ENCODE data around the gene EPC2.

DNA sequence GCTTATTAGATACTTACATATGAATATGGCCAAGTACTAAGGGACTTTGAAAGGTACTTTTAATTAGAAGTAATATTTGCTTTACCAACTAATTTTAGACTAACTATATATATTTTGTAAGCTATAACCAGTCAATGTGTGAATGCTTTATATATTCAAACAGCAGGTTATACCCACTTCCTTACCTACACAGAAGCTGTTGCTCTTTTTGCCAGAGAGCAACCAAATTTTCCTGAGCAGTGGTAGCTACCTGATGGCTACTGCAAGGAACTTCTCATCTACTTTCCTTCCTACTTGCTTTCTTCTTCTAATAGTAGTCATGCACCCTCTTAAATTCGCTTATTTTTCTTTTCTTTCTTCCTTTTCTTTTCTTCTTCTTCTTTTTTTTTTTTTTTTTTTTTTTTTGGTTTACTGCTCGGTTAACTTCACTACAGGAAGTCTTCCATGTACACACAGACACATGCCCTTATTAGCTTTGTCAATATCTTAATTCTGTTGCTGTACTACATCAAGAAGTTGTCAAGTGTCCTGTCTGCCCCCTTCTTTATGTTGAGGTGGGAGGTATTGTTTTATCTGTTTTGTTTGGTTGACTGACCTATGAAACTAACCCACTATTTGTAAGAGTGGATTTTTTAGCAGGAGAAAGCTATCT lies 95.0 kb downstream of the EPC2 start:
- TF ChIP-seq EZH2phosphoT487 (IDR thresholded peaks at IDR 0.05; ENCODE audit: insufficient read depth, low read depth), result no peak
- no peak for TF ChIP-seq EZH2 (IDR thresholded peaks at IDR 0.05; ENCODE audit: insufficient read depth, poor library complexity, severe bottlenecking)

Measured in GM23248 (cell line).